Measurements from ENCODE around the gene GPR176. TPM values are rescaled to one million over a fixed set of nuclear protein-coding genes. Genes with fewer than 3 reads are reported as not detected.
"Not testable (repeated sequence)": the region's sequence is repeated elsewhere in the genome, so short reads cannot be mapped to it uniquely, and the experiment has no call there.

The GPR176 gene
- polyA plus RNA-seq, 1 donor from 2014 or later: 8.3 TPM

GRCh38 chr15:39896846-39897245 lies 23.2 kb downstream of the GPR176 start:
- Histone ChIP-seq H3K4me2 (ENCODE audit: low read length) (no peak overlapping the region), H3F3A (ENCODE audit: insufficient read depth, low read length, poor library complexity, severe bottlenecking) (no peaks in the 10 kb centered on the region), H3K9me2 (ENCODE audit: insufficient read depth, low read length) (no peaks in the 10 kb centered on the region), H4K20me1 (ENCODE audit: insufficient read depth) (no peaks in the 10 kb centered on the region), H3K9ac (ENCODE audit: low read length) (no peak overlapping the region), H3K27ac (ENCODE audit: low read length) (no peak overlapping the region), H3K79me2 (replicated peaks; ENCODE audit: insufficient read depth, low read length) (no peaks in the 10 kb centered on the region), H3K36me3 (ENCODE audit: insufficient read depth, low read length) (no peaks in the 10 kb centered on the region), H3K9me3 (ENCODE audit: low read length) (no peaks in the 10 kb centered on the region), H3K4me3 (ENCODE audit: low read length) (peak overlapping the region; percentile 12), H3K27me3 (ENCODE audit: insufficient read depth, low read depth, low read length) (no peaks in the 10 kb centered on the region), H2AFZ (ENCODE audit: low read depth, low read length) (no peak overlapping the region)
- no peak for TF ChIP-seq EP300 (conservative IDR thresholded peaks at IDR 0.05; ENCODE audit: poor library complexity, severe bottlenecking)
- TF ChIP-seq EZH2 (IDR thresholded peaks at IDR 0.05; ENCODE audit: borderline replicate concordance, insufficient read depth, low read length, poor library complexity, severe bottlenecking): no peak
- TF ChIP-seq POLR2AphosphoS5 (IDR thresholded peaks at IDR 0.05): no peak
- TF ChIP-seq MXI1 (conservative IDR thresholded peaks at IDR 0.05; ENCODE audit: poor library complexity, severe bottlenecking): no peak
- TF ChIP-seq RAD21 (conservative IDR thresholded peaks at IDR 0.05): no peak
- no peak for TF ChIP-seq SMC3 (conservative IDR thresholded peaks at IDR 0.05; ENCODE audit: poor library complexity)
- TF ChIP-seq, protein P1, sequence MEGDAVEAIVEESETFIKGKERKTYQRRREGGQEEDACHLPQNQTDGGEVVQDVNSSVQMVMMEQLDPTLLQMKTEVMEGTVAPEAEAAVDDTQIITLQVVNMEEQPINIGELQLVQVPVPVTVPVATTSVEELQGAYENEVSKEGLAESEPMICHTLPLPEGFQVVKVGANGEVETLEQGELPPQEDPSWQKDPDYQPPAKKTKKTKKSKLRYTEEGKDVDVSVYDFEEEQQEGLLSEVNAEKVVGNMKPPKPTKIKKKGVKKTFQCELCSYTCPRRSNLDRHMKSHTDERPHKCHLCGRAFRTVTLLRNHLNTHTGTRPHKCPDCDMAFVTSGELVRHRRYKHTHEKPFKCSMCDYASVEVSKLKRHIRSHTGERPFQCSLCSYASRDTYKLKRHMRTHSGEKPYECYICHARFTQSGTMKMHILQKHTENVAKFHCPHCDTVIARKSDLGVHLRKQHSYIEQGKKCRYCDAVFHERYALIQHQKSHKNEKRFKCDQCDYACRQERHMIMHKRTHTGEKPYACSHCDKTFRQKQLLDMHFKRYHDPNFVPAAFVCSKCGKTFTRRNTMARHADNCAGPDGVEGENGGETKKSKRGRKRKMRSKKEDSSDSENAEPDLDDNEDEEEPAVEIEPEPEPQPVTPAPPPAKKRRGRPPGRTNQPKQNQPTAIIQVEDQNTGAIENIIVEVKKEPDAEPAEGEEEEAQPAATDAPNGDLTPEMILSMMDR (IDR thresholded peaks at IDR 0.05; ENCODE audit: poor library complexity, severe bottlenecking): no peak
- no peak for TF ChIP-seq TAF1 (IDR thresholded peaks at IDR 0.05; ENCODE audit: low read depth)
- TF ChIP-seq, protein P2, sequence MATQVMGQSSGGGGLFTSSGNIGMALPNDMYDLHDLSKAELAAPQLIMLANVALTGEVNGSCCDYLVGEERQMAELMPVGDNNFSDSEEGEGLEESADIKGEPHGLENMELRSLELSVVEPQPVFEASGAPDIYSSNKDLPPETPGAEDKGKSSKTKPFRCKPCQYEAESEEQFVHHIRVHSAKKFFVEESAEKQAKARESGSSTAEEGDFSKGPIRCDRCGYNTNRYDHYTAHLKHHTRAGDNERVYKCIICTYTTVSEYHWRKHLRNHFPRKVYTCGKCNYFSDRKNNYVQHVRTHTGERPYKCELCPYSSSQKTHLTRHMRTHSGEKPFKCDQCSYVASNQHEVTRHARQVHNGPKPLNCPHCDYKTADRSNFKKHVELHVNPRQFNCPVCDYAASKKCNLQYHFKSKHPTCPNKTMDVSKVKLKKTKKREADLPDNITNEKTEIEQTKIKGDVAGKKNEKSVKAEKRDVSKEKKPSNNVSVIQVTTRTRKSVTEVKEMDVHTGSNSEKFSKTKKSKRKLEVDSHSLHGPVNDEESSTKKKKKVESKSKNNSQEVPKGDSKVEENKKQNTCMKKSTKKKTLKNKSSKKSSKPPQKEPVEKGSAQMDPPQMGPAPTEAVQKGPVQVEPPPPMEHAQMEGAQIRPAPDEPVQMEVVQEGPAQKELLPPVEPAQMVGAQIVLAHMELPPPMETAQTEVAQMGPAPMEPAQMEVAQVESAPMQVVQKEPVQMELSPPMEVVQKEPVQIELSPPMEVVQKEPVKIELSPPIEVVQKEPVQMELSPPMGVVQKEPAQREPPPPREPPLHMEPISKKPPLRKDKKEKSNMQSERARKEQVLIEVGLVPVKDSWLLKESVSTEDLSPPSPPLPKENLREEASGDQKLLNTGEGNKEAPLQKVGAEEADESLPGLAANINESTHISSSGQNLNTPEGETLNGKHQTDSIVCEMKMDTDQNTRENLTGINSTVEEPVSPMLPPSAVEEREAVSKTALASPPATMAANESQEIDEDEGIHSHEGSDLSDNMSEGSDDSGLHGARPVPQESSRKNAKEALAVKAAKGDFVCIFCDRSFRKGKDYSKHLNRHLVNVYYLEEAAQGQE (IDR thresholded peaks at IDR 0.05; ENCODE audit: borderline replicate concordance): no peak

- no peak overlapping the region for H3K27ac ChIP-seq (ENCODE audit: low read length)
- H3F3A ChIP-seq (ENCODE audit: insufficient read depth, low read length, poor library complexity, severe bottlenecking): no peaks in the 10 kb centered on the region
- no peak overlapping the region for H3K4me3 ChIP-seq (ENCODE audit: low read length)
- H3K9me3 ChIP-seq (ENCODE audit: low read length): no peaks in the 10 kb centered on the region
- no peaks in the 10 kb centered on the region for H3K36me3 ChIP-seq (ENCODE audit: insufficient read depth, low read length)
- no peaks in the 10 kb centered on the region for H3K9me2 ChIP-seq (ENCODE audit: insufficient read depth, low read length)
- no peak overlapping the region for H3K9ac ChIP-seq (ENCODE audit: low read length)
- H3K4me2 ChIP-seq (ENCODE audit: low read length): no peak overlapping the region
- no peaks in the 10 kb centered on the region for H3K27me3 ChIP-seq (ENCODE audit: insufficient read depth, low read depth, low read length)
- H2AFZ ChIP-seq (ENCODE audit: low read depth, low read length): no peak overlapping the region
- H4K20me1 ChIP-seq (ENCODE audit: insufficient read depth): no peaks in the 10 kb centered on the region
- no peaks in the 10 kb centered on the region for H3K79me2 ChIP-seq (replicated peaks; ENCODE audit: insufficient read depth, low read length)
- no peak for TF ChIP-seq RAD21 (conservative IDR thresholded peaks at IDR 0.05)
- no peak for TF ChIP-seq MXI1 (conservative IDR thresholded peaks at IDR 0.05; ENCODE audit: poor library complexity, severe bottlenecking)
- TF ChIP-seq EP300 (conservative IDR thresholded peaks at IDR 0.05; ENCODE audit: poor library complexity, severe bottlenecking): no peak
- TF ChIP-seq TAF1 (IDR thresholded peaks at IDR 0.05; ENCODE audit: low read depth): no peak
- no peak for TF ChIP-seq SMC3 (conservative IDR thresholded peaks at IDR 0.05; ENCODE audit: poor library complexity)
- TF ChIP-seq, protein P2 (IDR thresholded peaks at IDR 0.05; ENCODE audit: borderline replicate concordance): no peak
- TF ChIP-seq POLR2AphosphoS5 (IDR thresholded peaks at IDR 0.05): no peak
- TF ChIP-seq, protein P1 (IDR thresholded peaks at IDR 0.05; ENCODE audit: poor library complexity, severe bottlenecking): no peak
- no peak for TF ChIP-seq EZH2 (IDR thresholded peaks at IDR 0.05; ENCODE audit: borderline replicate concordance, insufficient read depth, low read length, poor library complexity, severe bottlenecking)
These were observed 24.0 kb downstream of the GPR176 start for GRCh38 chr15:39896101-39896500.

- not testable (repeated sequence) for H4K20me1 ChIP-seq (ENCODE audit: insufficient read depth); H3K4me2 ChIP-seq (ENCODE audit: low read length); H3K9me2 ChIP-seq (ENCODE audit: insufficient read depth, low read length); H3K79me2 ChIP-seq (replicated peaks; ENCODE audit: insufficient read depth, low read length); H3K4me3 ChIP-seq (ENCODE audit: low read length); H3K27ac ChIP-seq (ENCODE audit: low read length); H3K27me3 ChIP-seq (ENCODE audit: insufficient read depth, low read depth, low read length); H3F3A ChIP-seq (ENCODE audit: insufficient read depth, low read length, poor library complexity, severe bottlenecking); H3K9ac ChIP-seq (ENCODE audit: low read length); H2AFZ ChIP-seq (ENCODE audit: low read depth, low read length); H3K36me3 ChIP-seq (ENCODE audit: insufficient read depth, low read length); H3K9me3 ChIP-seq (ENCODE audit: low read length)
These were observed 27.0 kb downstream of the GPR176 start for GRCh38 chr15:39893051-39893450.
